GM19372 (cell line): ENCODE results near the gene LGALS3BP.
A peak's percentile ranks its signal among the peaks of the same experiment; 100 is the strongest.

Experiments
- ATAC-seq: cut with Tn5 transposase; IDR thresholded peaks from one replicate; pipeline ENCODE4 v1.9.1; 2021; ENCODE audit warnings: mild to moderate bottlenecking, low read depth, moderate library complexity; ENCODE audit not compliant: unreplicated experiment

The LGALS3BP gene

DNA sequence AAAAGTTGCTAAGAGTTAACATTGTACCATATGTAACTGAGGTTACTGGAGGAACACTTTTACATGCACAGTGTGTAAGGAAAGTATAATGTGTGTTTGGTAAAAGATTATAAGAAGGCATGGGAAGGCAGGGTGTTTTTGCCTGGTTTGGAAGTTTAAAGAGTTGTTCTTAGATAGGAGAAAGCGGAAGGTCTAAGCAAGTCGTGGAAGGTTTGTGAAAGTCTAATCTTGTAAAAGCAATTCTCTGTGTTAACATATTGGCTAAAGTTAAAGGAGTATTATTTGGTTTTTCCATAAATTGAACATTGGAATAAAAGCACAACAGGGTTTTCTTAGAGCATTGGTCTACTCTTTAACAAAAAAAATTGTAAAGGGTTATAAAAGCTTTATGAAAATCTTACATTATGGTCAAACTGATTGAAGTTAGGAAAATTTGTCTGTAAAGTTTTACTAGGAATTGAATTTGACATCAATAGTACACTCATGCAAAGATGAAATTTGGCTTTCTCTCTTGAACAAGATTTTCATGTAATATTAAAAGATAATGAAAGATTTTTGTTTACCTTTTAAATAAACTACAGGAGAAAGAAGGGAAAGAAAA, 34.5 kb upstream of the LGALS3BP start:
- no peak for ATAC-seq

DNA sequence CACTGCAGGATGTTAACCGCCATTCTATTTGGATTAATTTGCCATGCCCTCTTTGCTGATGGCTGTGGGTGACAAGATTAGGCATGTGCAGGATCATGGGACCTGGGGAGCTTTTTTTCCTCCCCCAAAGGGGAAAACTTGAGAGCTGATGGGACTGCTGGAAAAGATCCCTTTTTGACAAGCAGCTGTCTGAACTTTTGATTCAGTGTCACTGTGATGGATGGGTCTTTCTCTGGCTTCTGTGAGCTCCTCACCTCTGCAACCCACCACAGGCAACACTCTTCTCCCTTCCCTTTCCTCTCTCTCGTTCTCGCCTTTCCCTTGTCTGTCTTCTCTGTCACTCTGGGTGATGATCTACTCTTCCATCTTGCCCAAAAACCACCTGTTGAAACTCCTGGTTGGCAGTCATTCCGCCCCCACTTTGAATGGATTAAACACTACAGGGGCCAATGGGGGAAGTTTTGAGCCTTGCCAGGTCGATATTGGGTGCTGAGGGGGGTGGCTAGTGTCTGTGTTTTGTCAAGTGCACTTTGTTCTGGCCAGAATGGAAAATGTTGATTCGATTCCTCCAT, 32.9 kb upstream of the LGALS3BP start:
- ATAC-seq, result no peak

- no peak for ATAC-seq
Measured at GRCh38 chr17:79011451-79012147, 31.9 kb upstream of the LGALS3BP start.

- ATAC-seq, result no peak
Measured at GRCh38 chr17:79010304-79010646, 30.6 kb upstream of the LGALS3BP start.

DNA sequence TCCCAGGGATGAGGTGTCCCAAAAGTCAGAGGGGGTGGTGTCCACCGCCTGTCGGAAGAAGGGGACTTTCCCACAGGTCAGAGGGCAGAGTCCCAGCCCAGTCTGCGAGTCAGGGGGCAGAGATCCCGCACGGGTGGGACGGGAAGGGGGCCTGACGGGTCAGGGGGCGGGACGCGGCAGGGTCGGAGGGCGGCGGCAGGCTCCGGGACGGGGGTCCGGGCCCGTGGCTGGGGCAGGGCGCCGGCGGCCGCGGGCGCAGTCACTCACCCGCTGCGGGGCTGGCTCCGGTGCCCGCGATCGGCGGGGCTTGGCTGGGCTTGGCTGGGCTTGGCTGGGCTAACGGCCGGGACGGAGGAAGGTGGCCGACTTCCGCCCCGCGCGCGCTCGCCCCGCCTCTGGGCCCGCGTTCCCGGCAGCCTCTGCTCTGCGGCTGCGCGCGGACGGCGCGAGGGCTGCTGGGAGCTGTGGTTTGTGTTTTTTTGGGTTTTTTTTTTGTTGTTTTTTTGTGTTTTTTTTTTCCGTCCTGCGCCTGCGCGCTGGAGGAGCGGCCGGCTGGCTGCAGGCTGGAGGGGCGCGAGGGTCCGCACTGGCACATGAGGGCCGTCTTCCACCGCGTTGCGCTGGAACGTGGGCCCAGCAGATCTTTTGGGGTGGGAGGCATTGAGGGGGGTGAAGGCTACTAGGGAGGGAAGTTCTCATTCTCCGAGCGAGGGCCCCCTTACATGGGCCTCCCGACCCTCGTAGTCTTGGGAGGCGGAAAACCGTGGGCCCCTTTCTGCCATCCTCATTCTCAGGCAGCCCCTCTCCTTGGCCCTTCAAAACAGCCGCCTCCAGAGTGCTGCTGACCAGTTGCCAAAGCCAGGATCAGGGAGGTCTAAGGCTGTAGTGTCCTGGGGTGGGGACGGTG, 29.9 kb upstream of the LGALS3BP start, which contains the start of gene CANT1:
Gene CANT1, minus strand, starts transcription at position 368 of the 907 bp plus-strand sequence. CDS start 12,142 bp downstream, outside the sequence.
- peak; percentile 98 for ATAC-seq

- no peak for ATAC-seq
Measured at GRCh38 chr17:79008666-79009387, 29.1 kb upstream of the LGALS3BP start.

DNA sequence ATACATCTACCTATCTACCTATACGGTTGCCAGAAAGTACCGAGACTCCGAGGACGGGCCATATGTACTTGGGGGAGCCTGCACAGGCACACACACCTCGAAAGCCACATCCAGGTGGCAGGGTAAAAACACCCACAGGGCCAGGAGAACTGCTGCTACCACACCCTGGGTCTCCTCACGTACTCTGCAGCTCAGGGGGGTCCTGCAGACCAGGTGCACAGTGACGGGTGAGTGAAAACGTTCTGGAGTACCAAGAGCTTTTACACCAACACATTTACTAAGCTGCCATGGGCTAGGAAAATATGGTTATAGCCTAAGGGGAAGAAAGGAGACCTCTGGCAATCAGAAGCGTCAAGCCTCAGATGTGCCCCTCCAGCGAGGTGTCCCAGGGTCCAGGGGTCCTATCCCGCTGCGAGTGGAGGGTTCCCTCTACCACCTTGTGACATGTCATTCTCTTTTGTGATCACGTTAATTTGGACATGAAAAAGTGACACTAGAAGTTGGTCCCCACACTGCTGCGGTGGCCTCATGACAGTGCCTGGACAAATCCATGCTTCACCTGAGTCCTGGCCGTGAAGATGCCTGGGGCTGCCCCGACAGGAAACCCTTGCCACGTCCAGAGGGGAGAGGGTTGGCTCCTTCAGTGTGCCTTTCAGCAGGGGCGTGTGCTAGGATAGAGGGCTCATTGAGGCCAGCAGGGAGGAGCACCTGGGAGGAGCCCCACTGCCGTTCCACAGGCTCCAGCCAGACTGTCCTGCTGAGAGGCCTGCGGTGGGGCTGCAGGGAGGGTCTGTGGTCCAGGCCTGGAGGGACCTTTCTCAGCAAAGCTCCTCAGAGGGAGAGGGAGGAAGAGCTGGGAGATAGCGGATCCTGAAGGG, 28.0 kb upstream of the LGALS3BP start:
- ATAC-seq, result no peak

GRCh38 chr17:79006794-79007503, 27.2 kb upstream of the LGALS3BP start:
- ATAC-seq, result no peak

DNA sequence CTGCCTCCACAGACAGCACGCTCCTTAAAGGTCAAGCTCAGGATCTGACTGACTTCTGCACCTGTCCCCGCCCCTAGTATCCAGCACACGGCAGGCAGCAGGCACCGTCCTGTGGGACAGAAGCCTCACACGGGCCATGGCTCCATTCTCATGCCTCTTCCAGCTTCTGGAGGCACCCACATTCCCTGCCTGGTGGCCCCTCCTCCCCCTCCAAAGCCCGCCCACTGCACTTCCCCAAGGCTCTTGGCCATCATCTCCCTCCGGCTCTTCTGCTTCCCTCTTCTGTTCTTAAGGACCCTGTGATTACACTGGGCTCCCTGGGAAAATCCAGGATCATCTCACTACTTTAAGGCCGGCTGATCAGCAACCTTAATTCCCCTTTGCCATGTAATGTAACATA, 26.3 kb upstream of the LGALS3BP start:
- ATAC-seq, result no peak

GRCh38 chr17:79005063-79005861, 25.5 kb upstream of the LGALS3BP start:
- ATAC-seq, result no peak

DNA sequence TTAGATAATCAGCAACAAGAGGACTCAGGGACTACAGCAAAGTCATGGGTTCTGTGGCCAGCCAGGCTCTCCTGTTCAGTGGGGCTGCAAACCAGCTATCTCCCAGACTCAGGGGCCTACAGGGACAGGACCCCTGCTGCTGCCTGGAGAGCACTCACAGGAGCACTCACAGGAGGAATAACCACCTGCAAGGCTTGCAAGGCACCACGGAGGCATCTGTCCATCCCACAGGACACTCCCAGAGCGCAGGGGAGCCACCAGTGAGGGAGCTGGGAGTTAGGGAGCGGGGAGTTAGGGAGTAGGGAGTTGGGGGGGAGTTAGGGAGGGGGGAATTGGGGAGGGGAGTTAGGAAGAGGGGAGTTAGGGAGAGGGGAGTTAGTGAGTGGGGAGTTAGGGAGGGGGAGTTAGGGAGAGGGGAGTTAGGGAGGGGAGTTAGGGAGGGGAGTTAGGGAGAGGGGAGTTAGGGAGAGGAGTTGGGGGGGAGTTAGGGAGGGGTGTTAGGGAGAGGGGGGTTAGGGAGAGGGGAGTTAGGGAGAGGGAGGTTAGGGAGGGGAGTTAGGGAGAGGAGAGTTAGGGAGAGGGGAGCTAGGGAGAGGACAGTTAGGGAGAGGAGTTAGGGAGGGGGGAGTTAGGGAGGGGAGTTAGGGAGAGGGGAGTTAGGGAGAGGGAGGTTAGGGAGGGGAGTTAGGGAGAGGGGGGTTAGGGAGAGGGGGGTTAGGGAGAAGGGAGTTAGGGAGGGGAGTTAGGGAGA, 24.1 kb upstream of the LGALS3BP start:
- ATAC-seq, result no peak

- no peak for ATAC-seq
Measured at GRCh38 chr17:79002796-79003593, 23.3 kb upstream of the LGALS3BP start.

- ATAC-seq, result no peak
Measured at GRCh38 chr17:79002291-79002690, 22.6 kb upstream of the LGALS3BP start.

GRCh38 chr17:79001190-79002020, 21.7 kb upstream of the LGALS3BP start:
- ATAC-seq, result no peak

DNA sequence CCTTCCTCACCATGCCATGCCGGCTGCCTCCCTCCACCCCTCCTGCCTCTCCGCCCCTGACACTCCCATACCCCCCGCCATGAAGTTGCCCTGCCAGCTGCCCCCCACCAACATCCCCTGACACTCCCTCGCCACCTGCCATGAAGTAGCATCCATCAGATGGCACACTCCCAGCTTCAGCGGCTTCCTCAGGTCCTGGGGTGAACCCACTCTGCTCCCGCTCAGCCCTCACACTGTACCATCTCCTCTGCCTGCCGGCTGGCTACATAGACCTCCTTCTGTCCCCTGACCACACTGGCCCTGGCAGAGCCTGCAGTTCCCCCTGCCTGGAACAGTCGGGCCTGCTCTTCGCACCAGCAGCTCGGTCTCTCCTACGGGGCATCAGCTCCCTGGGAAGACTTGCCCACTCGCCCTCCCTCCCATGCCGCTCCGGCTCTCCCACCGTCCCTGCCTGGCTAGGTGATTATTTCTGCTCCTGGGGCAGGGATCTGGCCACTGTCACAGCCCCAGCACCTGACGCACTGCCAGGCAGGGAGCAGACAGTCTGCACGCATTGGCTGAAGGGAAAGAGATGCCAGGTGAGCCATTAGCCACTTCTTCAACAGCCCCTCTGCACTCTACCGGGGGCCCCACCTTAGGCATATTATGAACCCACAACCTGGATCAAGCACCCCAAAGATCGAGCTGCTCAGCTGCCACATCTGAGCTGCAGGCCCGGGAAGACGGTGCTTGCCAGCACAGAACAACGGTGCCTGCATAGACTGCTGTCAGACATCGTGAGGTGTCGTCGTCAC, 20.9 kb upstream of the LGALS3BP start:
- ATAC-seq, result no peak
